ENCODE measurements around the gene NCKIPSD.

NCKIPSD gene

GRCh38 chr3:48696156-48696555, 10.4 kb upstream of the NCKIPSD start:
- DNase-seq: no peak

DNA sequence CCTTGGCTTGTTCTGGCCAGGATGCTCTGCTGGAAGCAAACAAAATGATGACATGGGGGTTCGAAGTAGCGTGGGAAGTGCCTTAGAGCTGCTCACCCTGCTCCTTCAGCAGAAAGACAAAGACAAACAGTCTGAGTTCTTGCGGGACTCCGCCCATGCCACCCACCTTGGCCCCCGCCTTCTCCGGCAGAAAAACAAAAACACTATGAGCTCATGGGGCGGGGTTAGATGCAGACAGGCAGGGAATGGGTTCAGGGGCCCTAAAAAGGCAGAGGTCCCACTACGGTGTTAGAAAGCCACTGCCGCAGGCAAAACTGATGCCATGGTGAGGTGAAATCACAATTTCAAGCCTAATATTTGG, 9.7 kb upstream of the NCKIPSD start:
- no peak for DNase-seq

DNA sequence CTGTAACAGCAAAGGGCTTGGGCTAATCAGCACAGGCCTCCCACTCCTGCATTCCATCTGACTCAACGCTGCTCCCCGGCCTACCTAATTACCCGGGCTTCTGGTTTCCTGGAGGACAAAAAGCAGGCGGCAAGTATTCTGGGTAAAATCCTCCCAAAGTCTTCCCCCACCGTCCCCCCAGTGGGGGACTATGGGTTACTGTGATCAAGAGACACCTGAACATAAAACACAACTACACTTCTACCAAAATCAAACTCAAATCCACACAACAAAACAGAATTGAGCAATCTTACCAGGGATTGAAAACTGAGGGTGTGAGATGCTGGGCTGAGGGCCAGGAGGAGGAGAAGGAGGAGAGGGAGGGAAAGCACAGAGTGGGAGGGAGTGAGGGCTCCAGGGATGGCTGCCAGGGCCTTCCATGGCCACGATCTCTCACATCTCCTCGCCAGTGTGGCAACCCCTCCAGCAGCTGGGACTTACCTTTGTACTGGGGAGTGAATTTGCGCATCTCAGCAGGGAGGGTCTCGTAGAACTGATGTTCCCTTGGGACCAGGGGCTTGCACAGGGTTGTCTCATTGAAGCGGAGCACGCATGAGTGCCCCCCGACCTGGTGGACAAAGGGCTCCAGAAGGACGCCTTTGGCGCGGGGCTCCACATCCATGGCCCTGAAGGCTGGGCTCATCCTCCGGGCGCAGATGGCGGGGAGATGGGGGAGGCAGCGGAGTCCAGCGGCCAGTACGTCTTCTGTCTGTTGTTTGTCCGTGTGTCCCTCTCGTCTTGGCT, 9.1 kb upstream of the NCKIPSD start:
- DNase-seq: no peak

DNA sequence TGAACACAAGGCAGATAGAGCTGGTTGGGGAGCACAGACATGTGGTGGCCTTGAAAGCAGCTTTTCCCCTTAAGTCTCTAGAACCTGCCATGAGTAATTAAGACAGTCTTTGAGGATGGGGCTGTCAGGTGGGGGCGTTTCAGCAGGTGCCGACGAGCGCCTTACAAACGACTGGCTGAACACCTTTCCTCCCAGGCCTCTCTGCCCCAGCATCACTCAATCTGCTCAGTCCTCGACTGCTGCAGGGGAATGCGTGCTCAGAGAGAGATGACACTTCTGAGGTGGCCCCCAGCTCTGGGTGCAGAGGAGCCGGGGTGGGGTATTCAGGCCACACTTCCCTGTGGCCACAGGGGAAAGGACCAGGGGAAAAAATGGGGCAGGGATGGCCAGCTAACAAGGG, 8.1 kb upstream of the NCKIPSD start:
- no peak for DNase-seq

- DNase-seq: no peak
These were observed 6.8 kb upstream of the NCKIPSD start for GRCh38 chr3:48692551-48692950.

- no peak for DNase-seq
These were observed 5.2 kb upstream of the NCKIPSD start for GRCh38 chr3:48690846-48691458.

- DNase-seq: no peak
These were observed 3.7 kb upstream of the NCKIPSD start for GRCh38 chr3:48689384-48689783.

DNA sequence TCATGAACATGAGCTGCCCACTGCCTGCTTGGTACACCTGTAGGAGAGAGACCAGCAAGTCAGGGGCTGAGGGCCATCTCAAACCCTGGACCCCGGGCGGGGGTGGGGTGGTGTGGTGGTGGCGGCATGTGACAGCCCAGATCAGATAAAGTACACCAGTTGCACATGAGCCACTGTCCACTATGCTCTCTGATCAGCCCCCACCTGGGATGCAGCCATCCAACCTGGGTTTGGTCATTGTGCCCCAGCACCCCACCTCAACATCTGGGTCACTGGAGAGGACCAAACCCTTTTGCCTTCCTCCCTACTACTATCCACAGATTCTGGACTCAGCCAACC, 3.0 kb upstream of the NCKIPSD start:
- no peak for DNase-seq

GRCh38 chr3:48688032-48688736, 2.5 kb upstream of the NCKIPSD start:
- DNase-seq: no peak

DNA sequence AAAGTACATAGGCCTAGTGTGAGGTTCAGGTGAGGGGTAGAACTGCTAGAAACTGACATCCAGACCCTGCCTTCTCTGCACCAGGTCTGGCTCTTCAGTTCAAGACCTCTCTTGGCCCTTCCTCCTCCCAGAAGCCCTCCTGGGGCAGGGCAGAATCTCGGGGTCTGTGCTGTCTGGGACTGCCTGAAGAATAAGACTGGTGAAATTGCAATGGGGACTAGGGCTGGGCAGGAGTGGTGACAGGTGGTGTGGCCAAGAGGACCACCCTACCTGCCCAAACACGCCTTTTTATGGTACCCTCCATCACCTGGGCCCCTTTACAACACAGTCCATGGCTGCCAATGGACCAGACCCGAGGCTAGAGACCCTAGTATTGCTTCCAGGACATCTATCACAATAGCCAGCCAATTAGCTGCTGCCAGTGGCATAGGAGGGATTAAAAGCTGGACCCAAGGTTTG, 1.5 kb upstream of the NCKIPSD start:
- no peak for DNase-seq

- DNase-seq: no peak
These were observed 964 bp upstream of the NCKIPSD start for GRCh38 chr3:48686538-48687219.

- DNase-seq: no peak
These were observed 467 bp downstream of the NCKIPSD start for GRCh38 chr3:48685293-48685602.

DNA sequence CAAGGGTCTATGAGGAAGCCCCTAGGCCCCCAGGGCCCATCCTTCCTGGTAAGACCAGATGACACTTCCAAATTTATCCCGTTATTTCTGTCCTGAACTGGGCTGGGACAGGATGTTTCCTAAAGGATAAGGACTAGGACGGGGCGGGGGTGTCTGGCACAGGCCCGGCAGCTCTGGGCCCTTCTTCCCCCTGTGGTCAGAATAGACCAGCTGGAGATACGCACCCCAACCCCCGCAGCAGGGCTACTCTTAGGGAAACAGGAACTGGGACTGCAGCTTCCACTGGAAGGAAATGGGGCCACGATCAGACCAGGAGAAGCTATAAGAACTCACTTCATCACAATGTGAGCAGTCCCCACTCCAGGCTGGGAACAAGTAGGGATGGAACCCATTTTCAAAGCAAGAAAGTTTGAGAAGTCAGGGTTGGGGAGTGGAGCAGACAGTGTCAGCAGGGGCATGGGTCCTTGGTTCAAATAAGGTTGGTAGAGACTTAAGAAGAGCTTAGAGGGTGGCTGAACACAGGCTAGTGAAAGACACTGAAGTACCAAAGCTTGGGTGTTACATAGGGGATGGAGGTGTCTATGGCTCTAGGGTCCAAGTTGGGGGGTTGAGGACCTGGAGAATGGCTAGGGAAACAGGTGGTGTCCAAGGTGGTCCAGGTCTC, 1.1 kb downstream of the NCKIPSD start:
- DNase-seq: no peak

- DNase-seq: no peak
These were observed 1.7 kb downstream of the NCKIPSD start for GRCh38 chr3:48684054-48684349.

DNA sequence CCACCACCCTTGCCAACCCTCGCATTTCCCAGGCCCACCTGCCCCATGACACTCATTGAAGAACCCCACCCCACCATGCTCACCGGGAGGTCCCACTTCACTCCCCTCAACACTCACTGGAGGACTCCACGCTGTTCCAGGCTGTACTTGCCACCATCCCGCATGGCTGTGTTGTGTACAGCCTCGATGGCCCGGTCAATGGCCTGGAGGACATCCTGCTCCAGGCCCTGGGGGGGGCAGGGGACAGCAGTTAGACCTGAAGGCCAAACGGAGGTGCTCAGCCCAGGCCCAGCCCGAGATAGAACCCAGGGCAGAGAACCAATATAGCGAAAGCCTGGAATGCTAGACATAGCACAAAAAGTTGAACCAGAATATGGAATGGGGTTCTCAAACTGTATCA, 2.9 kb downstream of the NCKIPSD start:
- no peak for DNase-seq

DNA sequence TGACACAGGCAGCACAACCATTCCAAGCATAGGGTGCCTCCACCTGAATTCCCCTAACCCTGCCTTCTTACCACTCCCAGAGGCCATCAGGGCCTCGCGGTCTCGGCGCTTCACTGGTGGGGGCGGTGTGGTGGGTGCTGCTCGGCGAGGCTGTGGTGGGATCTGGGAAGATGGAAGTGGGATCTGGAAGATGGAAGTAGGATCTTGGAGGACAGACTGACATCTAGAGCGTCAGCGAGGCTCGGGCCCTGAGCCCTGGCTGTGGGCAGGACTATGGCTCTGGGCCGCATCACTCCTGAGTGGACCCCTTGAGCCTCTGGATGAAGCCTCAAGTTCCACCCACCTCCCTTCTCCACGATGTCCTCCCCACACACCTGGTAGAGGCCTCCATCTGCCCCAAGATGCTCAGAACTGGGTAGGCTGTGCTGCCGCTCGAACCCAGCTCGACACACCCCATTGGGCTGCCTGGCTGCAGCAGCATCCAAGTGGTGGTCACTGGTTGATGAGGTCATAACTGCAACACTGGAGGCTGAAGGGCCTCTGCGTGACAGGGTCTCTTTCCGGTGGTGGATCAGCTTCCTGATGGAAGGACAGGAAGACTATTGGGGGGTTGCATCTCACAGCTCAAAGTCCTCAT, 3.6 kb downstream of the NCKIPSD start:
- no peak for DNase-seq

DNA sequence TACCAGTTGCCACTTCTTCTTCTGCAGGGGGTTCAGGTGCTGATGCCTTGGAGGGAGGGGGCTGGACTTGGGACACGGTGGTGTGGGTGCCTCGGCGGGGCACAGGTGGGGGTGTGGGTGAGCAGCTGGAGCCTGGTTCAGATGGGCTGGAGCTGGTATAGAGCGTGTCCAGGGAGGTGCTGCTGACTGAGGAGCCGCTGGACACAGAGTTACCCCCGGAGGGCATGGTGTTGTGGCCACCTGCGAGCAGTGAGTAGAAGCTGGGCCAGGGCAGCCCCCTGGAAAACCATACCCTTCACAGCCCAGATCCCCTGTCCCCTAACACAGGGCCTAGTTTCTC, 4.2 kb downstream of the NCKIPSD start:
- DNase-seq: no peak

DNA sequence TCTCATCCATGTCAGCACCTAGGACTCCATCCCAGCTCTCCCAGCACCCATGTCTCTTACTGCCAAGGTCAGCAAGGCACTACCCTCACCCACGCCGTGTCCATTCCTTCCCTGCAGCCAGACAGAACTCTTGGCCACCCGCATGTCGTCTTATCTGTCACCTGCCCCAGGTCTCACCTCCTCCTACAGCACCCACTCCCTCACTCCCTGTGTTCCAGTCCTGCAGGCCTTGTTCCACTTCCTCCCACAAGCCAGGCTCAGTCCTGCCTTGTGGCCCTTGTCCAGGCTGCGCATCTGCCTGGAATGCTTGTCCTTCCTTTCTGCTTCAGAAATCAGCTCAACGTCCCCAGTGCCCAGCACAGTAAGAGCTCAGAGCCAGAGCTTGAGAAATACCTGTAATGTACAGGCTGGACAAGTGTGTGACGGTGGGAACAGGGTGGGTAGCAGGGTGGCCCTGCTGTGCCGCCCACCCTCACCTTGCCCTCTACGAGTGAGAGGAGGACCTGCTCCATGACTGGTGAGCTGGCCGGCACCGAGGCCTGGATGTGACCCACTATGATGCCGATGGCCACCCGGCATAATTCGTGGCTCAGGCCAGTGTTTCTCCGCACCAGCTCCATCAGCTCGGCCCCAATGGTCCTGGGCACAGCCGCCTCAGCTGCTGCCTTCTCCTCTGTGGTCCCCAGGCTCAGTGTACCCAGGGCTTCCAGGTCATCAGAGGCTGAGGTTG, 4.7 kb downstream of the NCKIPSD start:
- DNase-seq: no peak

DNA sequence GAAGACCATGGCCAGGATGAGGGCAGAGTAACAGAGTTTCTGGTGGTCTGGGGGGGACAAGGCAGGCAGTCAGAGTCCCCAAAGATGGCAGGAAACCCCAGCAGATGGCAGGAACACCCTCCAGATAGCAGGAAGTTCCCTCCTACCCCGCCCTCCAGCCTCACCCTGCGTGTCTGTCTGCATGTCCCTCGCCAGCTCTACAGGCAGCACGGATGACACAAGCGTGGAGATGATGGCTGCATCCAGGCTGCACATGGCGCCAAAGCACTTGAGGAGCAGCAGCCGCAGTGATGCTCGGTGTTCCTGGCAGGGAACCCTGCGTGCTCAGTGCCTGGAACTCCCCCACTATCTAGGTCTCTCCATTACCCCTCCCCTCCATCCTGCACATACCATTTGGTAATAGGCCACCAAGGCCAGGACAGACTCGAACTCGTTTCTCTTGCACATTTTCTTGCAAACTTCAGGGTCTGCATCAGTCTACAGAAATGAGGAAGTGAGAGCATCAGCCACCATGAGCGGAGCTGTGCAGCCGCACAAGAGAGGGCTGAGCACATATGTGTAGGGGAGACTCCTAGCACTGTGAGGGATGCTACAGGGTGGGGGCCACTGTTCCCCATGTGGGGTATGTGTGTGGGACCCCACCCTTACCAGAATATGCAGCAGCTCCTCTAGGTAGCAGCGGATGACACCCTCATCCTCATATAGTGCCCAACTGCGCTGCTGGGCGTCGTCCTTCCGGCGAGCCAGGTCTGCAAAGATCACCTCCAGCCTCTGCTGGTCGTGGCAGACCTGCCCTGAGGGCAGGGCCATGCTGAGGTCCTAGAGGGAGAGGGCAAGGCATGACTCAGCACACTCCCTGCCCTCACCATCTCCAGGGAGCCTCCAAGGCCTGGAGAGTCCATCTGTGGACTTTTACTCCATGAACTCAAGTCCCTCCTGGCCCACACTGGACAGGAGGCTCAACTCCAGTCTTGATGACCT, 6.0 kb downstream of the NCKIPSD start:
- DNase-seq: no peak

GRCh38 chr3:48678566-48679380, 6.9 kb downstream of the NCKIPSD start:
- DNase-seq: no peak
